Measurements from ENCODE around the gene KRT76.

KRT76 gene

DNA sequence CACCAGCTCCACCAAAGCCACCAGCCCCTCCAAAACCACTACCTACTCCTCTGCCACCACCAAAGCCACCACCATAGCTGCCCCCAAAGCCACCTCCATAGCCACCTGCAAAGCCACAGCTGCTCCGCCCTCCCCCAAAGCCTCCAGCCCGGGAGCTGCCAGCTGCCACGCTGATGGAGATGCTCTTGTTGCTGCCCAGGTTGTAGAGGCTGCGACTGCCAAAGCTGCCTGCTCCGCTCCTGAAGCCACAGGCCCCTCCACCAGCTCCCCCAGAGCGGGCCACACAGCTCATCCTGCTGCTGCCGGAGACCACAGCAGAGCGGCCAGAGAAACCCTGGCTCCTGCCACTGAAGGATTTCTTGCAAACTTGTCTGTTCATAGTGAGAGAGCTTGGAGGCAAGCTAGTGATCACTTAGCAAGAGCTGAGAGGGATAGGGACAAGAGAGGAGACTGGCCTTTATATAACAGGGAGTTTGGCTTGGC lies at the start of gene KRT76:
Gene KRT76 (minus strand): TSS at position 433 of the 483 bp plus-strand sequence. CDS start 54 bp downstream, at position 379.
- Histone ChIP-seq H3K36me3 (no peaks in the 10 kb centered on the region), H3K27ac (no peak within 1 kb of the TSS), H3K4me3 (ENCODE audit: low read depth, low read length) (no peak within 1 kb of the TSS), H3K27me3 (ENCODE audit: insufficient read depth, low read depth, severe bottlenecking) (peaks cover 93% of the 10 kb centered on the region), H3K9me3 (ENCODE audit: severe bottlenecking) (no peaks in the 10 kb centered on the region)
- TF ChIP-seq, protein P1, sequence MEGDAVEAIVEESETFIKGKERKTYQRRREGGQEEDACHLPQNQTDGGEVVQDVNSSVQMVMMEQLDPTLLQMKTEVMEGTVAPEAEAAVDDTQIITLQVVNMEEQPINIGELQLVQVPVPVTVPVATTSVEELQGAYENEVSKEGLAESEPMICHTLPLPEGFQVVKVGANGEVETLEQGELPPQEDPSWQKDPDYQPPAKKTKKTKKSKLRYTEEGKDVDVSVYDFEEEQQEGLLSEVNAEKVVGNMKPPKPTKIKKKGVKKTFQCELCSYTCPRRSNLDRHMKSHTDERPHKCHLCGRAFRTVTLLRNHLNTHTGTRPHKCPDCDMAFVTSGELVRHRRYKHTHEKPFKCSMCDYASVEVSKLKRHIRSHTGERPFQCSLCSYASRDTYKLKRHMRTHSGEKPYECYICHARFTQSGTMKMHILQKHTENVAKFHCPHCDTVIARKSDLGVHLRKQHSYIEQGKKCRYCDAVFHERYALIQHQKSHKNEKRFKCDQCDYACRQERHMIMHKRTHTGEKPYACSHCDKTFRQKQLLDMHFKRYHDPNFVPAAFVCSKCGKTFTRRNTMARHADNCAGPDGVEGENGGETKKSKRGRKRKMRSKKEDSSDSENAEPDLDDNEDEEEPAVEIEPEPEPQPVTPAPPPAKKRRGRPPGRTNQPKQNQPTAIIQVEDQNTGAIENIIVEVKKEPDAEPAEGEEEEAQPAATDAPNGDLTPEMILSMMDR (IDR thresholded peaks at IDR 0.05; ENCODE audit: low read depth, low read length), result no peak
- DNase-seq, result no peak

- H3K4me3 ChIP-seq (ENCODE audit: low read depth, low read length), result no peak overlapping the region
- no peaks in the 10 kb centered on the region for H3K9me3 ChIP-seq (ENCODE audit: severe bottlenecking)
- DNase-seq, result no peak
- peaks cover 93% of the 10 kb centered on the region for H3K27me3 ChIP-seq (ENCODE audit: insufficient read depth, low read depth, severe bottlenecking)
- TF ChIP-seq, protein P1 (IDR thresholded peaks at IDR 0.05; ENCODE audit: low read depth, low read length), result no peak
- no peak overlapping the region for H3K27ac ChIP-seq
- H3K36me3 ChIP-seq, result no peaks in the 10 kb centered on the region
Observed at GRCh38 chr12:52825961-52826360, 48.8 kb upstream of the KRT76 start.

GRCh38 chr12:52824741-52825410 lies 47.7 kb upstream of the KRT76 start:
- TF ChIP-seq, protein P1 (IDR thresholded peaks at IDR 0.05; ENCODE audit: low read depth, low read length), result no peak

GRCh38 chr12:52823761-52824450 lies 46.8 kb upstream of the KRT76 start:
- Histone ChIP-seq H3K27ac (no peak overlapping the region), H3K4me3 (ENCODE audit: low read depth, low read length) (no peak overlapping the region), H3K36me3 (no peaks in the 10 kb centered on the region), H3K9me3 (ENCODE audit: severe bottlenecking) (no peaks in the 10 kb centered on the region), H3K27me3 (ENCODE audit: insufficient read depth, low read depth, severe bottlenecking) (peaks cover 93% of the 10 kb centered on the region)
- no peak for DNase-seq
- TF ChIP-seq, protein P1 (IDR thresholded peaks at IDR 0.05; ENCODE audit: low read depth, low read length), result no peak

More at GRCh38 chr12:52824741-52825410, 47.7 kb upstream of the KRT76 start:
- Histone ChIP-seq H3K36me3 (no peaks in the 10 kb centered on the region), H3K27me3 (ENCODE audit: insufficient read depth, low read depth, severe bottlenecking) (peaks cover 94% of the 10 kb centered on the region), H3K9me3 (ENCODE audit: severe bottlenecking) (no peaks in the 10 kb centered on the region), H3K27ac (no peak overlapping the region), H3K4me3 (ENCODE audit: low read depth, low read length) (no peak overlapping the region)
- no peak for DNase-seq

GRCh38 chr12:52822771-52823510 lies 45.8 kb upstream of the KRT76 start:
- no peak overlapping the region for H3K4me3 ChIP-seq (ENCODE audit: low read depth, low read length)
- H3K27ac ChIP-seq, result no peak overlapping the region
- TF ChIP-seq, protein P1 (IDR thresholded peaks at IDR 0.05; ENCODE audit: low read depth, low read length), result no peak
- H3K9me3 ChIP-seq (ENCODE audit: severe bottlenecking), result no peaks in the 10 kb centered on the region
- no peaks in the 10 kb centered on the region for H3K36me3 ChIP-seq
- peaks cover 93% of the 10 kb centered on the region for H3K27me3 ChIP-seq (ENCODE audit: insufficient read depth, low read depth, severe bottlenecking)
- no peak for DNase-seq
